ENCODE data around the gene HSPA9.
"Not testable (repeated sequence)": the region's sequence is repeated elsewhere in the genome, so short reads cannot be mapped to it uniquely, and the experiment has no call there.

The HSPA9 gene

GRCh38 chr5:138515556-138516245, 59.5 kb downstream of the HSPA9 start:
- Histone ChIP-seq H3K4me3 (ENCODE audit: low read depth, low read length) (no peak overlapping the region), H3K27ac (no peak overlapping the region), H3K9me3 (ENCODE audit: severe bottlenecking) (no peaks in the 10 kb centered on the region), H3K27me3 (ENCODE audit: insufficient read depth, low read depth, severe bottlenecking) (no peaks in the 10 kb centered on the region), H3K36me3 (peaks cover 85% of the 10 kb centered on the region)
- TF ChIP-seq, protein P1, sequence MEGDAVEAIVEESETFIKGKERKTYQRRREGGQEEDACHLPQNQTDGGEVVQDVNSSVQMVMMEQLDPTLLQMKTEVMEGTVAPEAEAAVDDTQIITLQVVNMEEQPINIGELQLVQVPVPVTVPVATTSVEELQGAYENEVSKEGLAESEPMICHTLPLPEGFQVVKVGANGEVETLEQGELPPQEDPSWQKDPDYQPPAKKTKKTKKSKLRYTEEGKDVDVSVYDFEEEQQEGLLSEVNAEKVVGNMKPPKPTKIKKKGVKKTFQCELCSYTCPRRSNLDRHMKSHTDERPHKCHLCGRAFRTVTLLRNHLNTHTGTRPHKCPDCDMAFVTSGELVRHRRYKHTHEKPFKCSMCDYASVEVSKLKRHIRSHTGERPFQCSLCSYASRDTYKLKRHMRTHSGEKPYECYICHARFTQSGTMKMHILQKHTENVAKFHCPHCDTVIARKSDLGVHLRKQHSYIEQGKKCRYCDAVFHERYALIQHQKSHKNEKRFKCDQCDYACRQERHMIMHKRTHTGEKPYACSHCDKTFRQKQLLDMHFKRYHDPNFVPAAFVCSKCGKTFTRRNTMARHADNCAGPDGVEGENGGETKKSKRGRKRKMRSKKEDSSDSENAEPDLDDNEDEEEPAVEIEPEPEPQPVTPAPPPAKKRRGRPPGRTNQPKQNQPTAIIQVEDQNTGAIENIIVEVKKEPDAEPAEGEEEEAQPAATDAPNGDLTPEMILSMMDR (IDR thresholded peaks at IDR 0.05; ENCODE audit: low read depth, low read length), result no peak
- DNase-seq, result no peak

DNA sequence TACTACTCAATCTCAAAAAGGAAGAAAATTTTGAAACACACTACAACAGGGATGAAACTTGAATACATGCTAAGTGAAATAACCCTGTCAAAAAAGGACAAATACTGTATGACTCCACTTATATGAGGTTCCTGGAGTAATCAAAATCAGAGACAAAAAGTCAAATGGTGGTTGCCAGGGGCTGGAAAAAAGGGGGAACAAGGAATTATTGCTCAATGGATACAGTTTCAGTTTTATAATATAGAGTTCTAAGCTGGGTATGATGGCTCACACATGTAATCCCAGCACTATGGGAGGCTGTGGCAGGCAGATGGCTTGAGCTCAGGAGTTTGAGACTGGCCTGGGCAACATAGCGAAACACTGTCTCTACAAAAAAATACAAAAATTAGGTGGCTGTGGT, 61.2 kb downstream of the HSPA9 start:
- Histone ChIP-seq H3K9me3 (ENCODE audit: severe bottlenecking) (no peaks in the 10 kb centered on the region), H3K4me3 (ENCODE audit: low read depth, low read length) (no peak overlapping the region), H3K27me3 (ENCODE audit: insufficient read depth, low read depth, severe bottlenecking) (no peaks in the 10 kb centered on the region), H3K27ac (no peak overlapping the region), H3K36me3 (peaks cover 89% of the 10 kb centered on the region)
- TF ChIP-seq, protein P1 (IDR thresholded peaks at IDR 0.05; ENCODE audit: low read depth, low read length), result no peak
- DNase-seq, result no peak

- H3K4me3 ChIP-seq (ENCODE audit: low read depth, low read length), result no peak overlapping the region
- H3K36me3 ChIP-seq, result peaks cover 56% of the 10 kb centered on the region
- H3K27ac ChIP-seq, result no peak overlapping the region
- no peaks in the 10 kb centered on the region for H3K27me3 ChIP-seq (ENCODE audit: insufficient read depth, low read depth, severe bottlenecking)
- H3K9me3 ChIP-seq (ENCODE audit: severe bottlenecking), result no peaks in the 10 kb centered on the region
- DNase-seq, result no peak
- TF ChIP-seq, protein P1 (IDR thresholded peaks at IDR 0.05; ENCODE audit: low read depth, low read length), result no peak
Measured at GRCh38 chr5:138508958-138509357, 66.2 kb downstream of the HSPA9 start.

GRCh38 chr5:138507485-138507884, 67.7 kb downstream of the HSPA9 start:
- H3K36me3 ChIP-seq, result peaks cover 41% of the 10 kb centered on the region
- not testable (repeated sequence) for DNase-seq; H3K27me3 ChIP-seq (ENCODE audit: insufficient read depth, low read depth, severe bottlenecking); H3K4me3 ChIP-seq (ENCODE audit: low read depth, low read length); H3K9me3 ChIP-seq (ENCODE audit: severe bottlenecking); H3K27ac ChIP-seq

GRCh38 chr5:138506370-138507306, 68.6 kb downstream of the HSPA9 start:
- no peaks in the 10 kb centered on the region for H3K9me3 ChIP-seq (ENCODE audit: severe bottlenecking)
- no peak overlapping the region for H3K4me3 ChIP-seq (ENCODE audit: low read depth, low read length)
- no peaks in the 10 kb centered on the region for H3K27me3 ChIP-seq (ENCODE audit: insufficient read depth, low read depth, severe bottlenecking)
- H3K36me3 ChIP-seq, result peaks cover 35% of the 10 kb centered on the region
- no peak for DNase-seq
- no peak overlapping the region for H3K27ac ChIP-seq
- TF ChIP-seq, protein P1 (IDR thresholded peaks at IDR 0.05; ENCODE audit: low read depth, low read length), result no peak

- H3K9me3 ChIP-seq (ENCODE audit: severe bottlenecking), result no peaks in the 10 kb centered on the region
- no peaks in the 10 kb centered on the region for H3K27me3 ChIP-seq (ENCODE audit: insufficient read depth, low read depth, severe bottlenecking)
- DNase-seq, result no peak
- H3K4me3 ChIP-seq (ENCODE audit: low read depth, low read length), result no peak overlapping the region
- TF ChIP-seq, protein P1 (IDR thresholded peaks at IDR 0.05; ENCODE audit: low read depth, low read length), result no peak
- no peak overlapping the region; the same call in 1 of the 2 replicates for H3K27ac ChIP-seq
- peaks cover 21% of the 10 kb centered on the region for H3K36me3 ChIP-seq
Measured at GRCh38 chr5:138504799-138505198, 70.4 kb downstream of the HSPA9 start.
